K562 (cell line): ENCODE results near the gene ZBTB26. TPM values are rescaled to one million over a fixed set of nuclear protein-coding genes. Genes with fewer than 3 reads are reported as not detected.

Source experiments
- DACH1 ChIP-seq: fragments of 450-650 bp; IDR thresholded peaks from 2 replicates; pipeline ENCODE4 v1.6.1; 2018; ENCODE audit not compliant: partially characterized antibody
- HMGN3 ChIP-seq: IDR thresholded peaks from 2 replicates; pipeline ENCODE4 v1.6.1; 2011; ENCODE audit warnings: borderline replicate concordance, low read depth, mild to moderate bottlenecking, mixed read lengths, low read length; ENCODE audit not compliant: insufficient read length; ENCODE audit errors: extremely low read depth
- KDM4B ChIP-seq, 2 experiments: fragments of 450-650 bp in 1 of 2; sonication (generic) in 1 of 2; IDR thresholded peaks; 2 replicates each; pipeline ENCODE4 v1.6.1; 2016 to 2017; ENCODE audit warnings: borderline replicate concordance in 2 of 2, antibody characterized with exemption in 1 of 2, low read depth in 1 of 2, mild to moderate bottlenecking in 1 of 2
- NEUROD1 ChIP-seq: fragments of 150-350 bp; IDR thresholded peaks from 2 replicates; pipeline ENCODE4 v1.6.1; 2014; ENCODE audit warnings: borderline replicate concordance, low read length, low read depth; ENCODE audit not compliant: partially characterized antibody
- NFIX ChIP-seq: fragments of 250-450 bp; sonication (Bioruptor Pico); IDR thresholded peaks from 2 replicates; pipeline ENCODE4 v1.4.0; 2020; ENCODE audit warnings: low read depth, mild to moderate bottlenecking, moderate library complexity
- NFRKB ChIP-seq: fragments of 450-650 bp; IDR thresholded peaks from 2 replicates; pipeline ENCODE4 v1.6.1; 2016; ENCODE audit warnings: low read depth
- SAP30 ChIP-seq: fragments of 200-600 bp; sonication (generic); IDR thresholded peaks from 2 replicates; pipeline ENCODE4 v1.6.1; 2012; ENCODE audit warnings: borderline replicate concordance, low read depth, mild to moderate bottlenecking, moderate library complexity, low read length, control low read depth, inconsistent platforms; ENCODE audit not compliant: insufficient read depth, poor library complexity, severe bottlenecking
- SMARCE1 ChIP-seq: fragments of 450-650 bp; IDR thresholded peaks from 2 replicates; pipeline ENCODE4 v1.7.1; 2016; ENCODE audit warnings: mild to moderate bottlenecking
- ZZZ3 ChIP-seq: fragments of 450-650 bp; IDR thresholded peaks from 2 replicates; pipeline ENCODE4 v1.6.1; 2016; ENCODE audit warnings: antibody characterized with exemption, mild to moderate bottlenecking, moderate library complexity
- polyA plus RNA-seq, 8 experiments: library from polyadenylated mRNA; depleted of rRNA in 4 of 8; stranded (reverse) in 5 of 8; unstranded in 3 of 8; fragments of >200 nt; fragmentation: Nextera tagmentation in 2 of 8; fragmentation: Illumina TruSeq in 1 of 8; extraction: Ambion mirVana in 2 of 8; extraction: Trizol in 1 of 8; gene quantifications; 2 replicates each; pipeline versions ENCODE4 v1.2.1 to v1.2.3, GENCODE V29; 2011 to 2014; ENCODE audit warnings: inconsistent platforms in 1 of 8, missing spikeins in 1 of 8
- total RNA-seq, 7 experiments: library from RNA; depleted of rRNA in 6 of 7; stranded (reverse); fragments of >200 nt in 6 of 7; fragmentation: Illumina TruSeq in 2 of 7; extraction: Trizol in 2 of 7; gene quantifications; 2 replicates each; pipeline versions ENCODE4 v1.2.1 to v1.2.3, GENCODE V29; 2011 to 2021; ENCODE audit warnings: low replicate concordance in 1 of 7

ZBTB26 gene
- total and polyA plus RNA-seq, 9 of the 15 experiments (the other 6 are each of a cell fraction or from before 2014, with no cell fraction given), result 2.4 to 20.7 (median 5.0) TPM

DNA sequence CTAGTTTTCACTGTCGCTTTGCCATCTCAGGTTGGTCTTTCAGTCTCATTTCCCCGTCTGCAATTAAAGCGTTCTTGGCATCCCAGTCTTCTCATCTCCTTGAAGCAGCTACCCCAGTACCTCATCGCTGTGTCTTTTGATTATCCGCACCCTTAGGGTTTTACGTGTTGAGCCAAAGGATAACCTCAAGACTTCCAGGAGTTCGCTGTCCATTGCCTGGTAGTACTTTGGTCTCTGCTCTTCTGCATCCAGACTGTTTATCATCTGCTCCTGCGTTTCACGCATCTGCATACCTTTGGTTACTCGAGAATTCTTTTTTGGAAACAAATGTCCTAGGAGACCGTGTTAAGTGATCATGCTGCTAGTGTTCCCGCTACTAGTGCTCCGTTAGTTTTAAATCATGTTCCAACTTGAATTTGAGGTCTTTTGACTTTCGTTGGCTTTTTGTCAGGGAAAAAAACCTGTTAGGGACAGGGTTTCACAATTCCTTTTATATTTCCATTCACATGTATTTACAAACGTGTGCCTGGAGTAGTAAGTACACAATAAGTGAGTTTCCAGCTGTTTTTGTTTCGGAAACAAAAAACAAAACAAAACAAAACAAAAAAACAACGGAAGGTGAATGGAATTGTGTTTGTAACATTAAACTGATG is 10.4 kb upstream of the ZBTB26 start (continued):
- TF ChIP-seq SAP30 (peak; percentile 13), DACH1 (no peak), SMARCE1 (peak; percentile 34; the same call in 1 of the 2 replicates), HMGN3 (no peak), NFIX (CRISPR knock-in tag) (no peak), NEUROD1 (no peak), NFRKB (no peak), ZZZ3 (no peak), KDM4B (IDR thresholded peaks at IDR 0.05; ENCODE audit: borderline replicate concordance in 2 of 2, low read depth in 1 of 2) (no peak)
